ENCODE data around the gene KRTAP5-2.

- TF ChIP-seq CTCF (IDR thresholded peaks at IDR 0.05) (no peak), POLR2A (IDR thresholded peaks at IDR 0.05) (no peak)
Measured at GRCh38 chr11:1571760-1572196, 26.3 kb downstream of the KRTAP5-2 start.
